ENCODE data around the gene PLCB1.

DNA sequence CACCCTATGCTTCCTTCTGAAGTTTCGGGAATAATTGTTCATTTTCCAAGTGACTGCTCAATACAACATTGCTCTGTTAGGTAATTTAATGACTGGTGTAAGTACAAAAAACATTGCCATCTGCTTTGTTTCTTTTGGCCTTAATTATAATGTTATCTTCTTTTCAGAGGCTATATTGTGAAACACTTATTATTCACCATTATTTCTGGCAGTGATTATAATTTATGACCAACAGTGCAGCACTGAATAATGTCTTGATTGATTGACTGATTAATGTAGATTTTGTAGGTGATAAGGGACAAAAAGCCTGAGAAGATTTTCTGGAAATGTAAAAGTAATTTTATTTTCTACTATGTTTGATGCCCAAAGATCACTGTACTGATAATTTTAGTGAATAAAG is 377.7 kb downstream of the PLCB1 start:
- no peak for TF ChIP-seq CTCF (IDR thresholded peaks at IDR 0.05; ENCODE audit: low read depth, low read length)
- TF ChIP-seq POLR2A (IDR thresholded peaks at IDR 0.05; ENCODE audit: extremely low read depth, insufficient read length), result no peak
- TF ChIP-seq MAX (IDR thresholded peaks at IDR 0.05; ENCODE audit: low read depth, low read length), result no peak
- TF ChIP-seq MYC (IDR thresholded peaks at IDR 0.05; ENCODE audit: low read depth, low read length), result no peak
